HepG2 (cell line): ENCODE data around the gene SOX12. TPM values are rescaled to one million over a fixed set of nuclear protein-coding genes. Genes with fewer than 3 reads are reported as not detected.

Source experiments
- ATAC-seq: fragments of 200-7000 bp; cut with Tn5 transposase; 3 replicates; pipeline ENCODE4 v1.9.1; 2020; ENCODE audit warnings: mild to moderate bottlenecking, moderate library complexity
- BruUV-seq: library from RNA; stranded (reverse); fragments of 400-500 nt; replicated peaks from 2 replicates; lab custom pipeline; 2021; lab: Mats Ljungman, UMichigan
- CTCF ChIA-PET: fragments of 300-600 bp; formaldehyde crosslinking; extraction: SDS; loops from one replicate; lab custom pipeline; 2021; ENCODE audit warnings: low total read pairs, inconsistent platforms, low intra/inter-chr PET ratio; lab: Yijun Ruan, JAX
- POLR2A ChIA-PET: fragments of 350-600 bp; sonication (Branson Sonifier 250); formaldehyde crosslinking; loops from one replicate; lab custom pipeline; 2020; ENCODE audit warnings: antibody characterized with exemption, inconsistent platforms; lab: Yijun Ruan, JAX
- DNase-seq: peaks from one replicate; pipeline ENCODE4 v3.0.0-alpha.2; 2015; ENCODE audit warnings: low spot score
- FAIRE-seq: peaks from 3 replicates; lab custom pipeline; 2011; peaks lifted over from hg19 to GRCh38; lab: Jason Lieb, UNC
- H2AFZ ChIP-seq: one replicate; pipeline ENCODE4 v1.6.1; 2011; ENCODE audit warnings: low read length, inconsistent platforms
- H3K27ac ChIP-seq: fragments of 300-600 bp; 3 replicates; pipeline ENCODE4 v1.8.0; 2011; ENCODE audit warnings: mixed run types, mild to moderate bottlenecking, mixed read lengths, low read length, inconsistent platforms; ENCODE audit not compliant: insufficient read depth; ENCODE audit errors: extremely low read length
- H3K27me3 ChIP-seq, 2 experiments: fragments of 200-600 bp in 1 of 2; 2 replicates in 1 of 2; 3 replicates in 1 of 2; pipeline versions ENCODE4 v1.6.0 to v1.8.0; 2011; ENCODE audit warnings: low read length in 2 of 2, mild to moderate bottlenecking in 2 of 2, moderate library complexity in 2 of 2, inconsistent platforms in 1 of 2; ENCODE audit not compliant: insufficient read depth in 2 of 2, control insufficient read depth in 1 of 2
- H3K36me3 ChIP-seq, 2 experiments: fragments of 200-600 bp in 1 of 2; replicated peaks in 1 of 2; 2 replicates in 1 of 2; 3 replicates in 1 of 2; pipeline versions ENCODE4 v1.5.1 to v1.8.0; 2011; ENCODE audit warnings: low read length in 2 of 2, inconsistent platforms in 1 of 2; ENCODE audit not compliant: insufficient read depth in 2 of 2, control insufficient read depth in 1 of 2
- H3K4me1 ChIP-seq: 2 replicates; pipeline ENCODE4 v1.5.1; 2012; ENCODE audit warnings: low read length, inconsistent platforms; ENCODE audit not compliant: insufficient read depth
- H3K4me2 ChIP-seq: 2 replicates; pipeline ENCODE4 v1.6.0; 2011; ENCODE audit warnings: low read depth, low read length, inconsistent platforms
- H3K4me3 ChIP-seq, 3 experiments: fragments of 200-600 bp in 1 of 3; sonication (generic), shearing (Covaris generic) in 1 of 3; replicated peaks in 1 of 3; 2 replicates each; pipeline ENCODE4 v1.5.1; 2011 to 2016; ENCODE audit warnings: low read length in 3 of 3, inconsistent platforms in 2 of 3, low read depth in 2 of 3, mild to moderate bottlenecking in 2 of 3, control low read depth in 1 of 3, mixed read lengths in 1 of 3; ENCODE audit not compliant: insufficient read depth in 1 of 3
- H3K79me2 ChIP-seq: one replicate; pipeline ENCODE4 v1.6.1; 2011; ENCODE audit warnings: low read length, inconsistent platforms; ENCODE audit not compliant: insufficient read depth
- H3K9ac ChIP-seq: 2 replicates; pipeline ENCODE4 v1.6.0; 2011; ENCODE audit warnings: mild to moderate bottlenecking, low read depth, low read length, inconsistent platforms; ENCODE audit not compliant: insufficient read depth
- H3K9me3 ChIP-seq: 2 replicates; pipeline ENCODE4 v1.5.1; 2012; ENCODE audit warnings: mild to moderate bottlenecking, low read length
- H4K20me1 ChIP-seq: 2 replicates; pipeline ENCODE4 v1.6.0; 2011; ENCODE audit warnings: inconsistent platforms, mild to moderate bottlenecking, low read length, moderate library complexity; ENCODE audit not compliant: insufficient read depth
- KLF15 ChIP-seq: sonication (generic); formaldehyde crosslinking; IDR thresholded peaks from 2 replicates; pipeline ENCODE4 v1.8.1; 2023; ENCODE audit warnings: borderline replicate concordance, mild to moderate bottlenecking, inconsistent platforms, missing genetic modification reagents, mixed read lengths
- MAFF ChIP-seq: IDR thresholded peaks from 2 replicates; pipeline ENCODE4 v1.6.1; 2011; ENCODE audit warnings: low read depth, low read length, improper control_type of control experiment
- MAFK ChIP-seq, 2 experiments: IDR thresholded peaks in 1 of 2; conservative IDR thresholded peaks in 1 of 2; 2 replicates each; pipeline ENCODE4 v1.6.1; 2011; ENCODE audit warnings: improper control_type of control experiment in 2 of 2, low read length in 2 of 2
- ZFP37 ChIP-seq: sonication (generic); formaldehyde crosslinking; IDR thresholded peaks from 2 replicates; pipeline ENCODE4 v1.4.0; 2020; ENCODE audit warnings: missing genetic modification reagents, borderline replicate concordance
- WGBS: methylation state at CpG from one replicate; pipeline ENCODE4 v1.1.6; 2017; ENCODE audit warnings: low lambda C conversion rate; 5-methylcytosine and 5-hydroxymethylcytosine counted together
- in situ Hi-C: cut with HindIII; loops from 2 replicates; pipeline ENCODE4 v1.10.0; 2017; ENCODE audit warnings: low pct_unique_long_range_greater_than_20kb; ENCODE audit not compliant: extremely low pct_ligation_motif_present
- intact Hi-C: fragments of 100-400 bp; cut with micrococcal nuclease; formaldehyde crosslinking; loops from one replicate; pipeline ENCODE4 v1.10.0; 2022; ENCODE audit not compliant: unreplicated experiment
- polyA plus RNA-seq, 8 experiments: library from polyadenylated mRNA; depleted of rRNA in 3 of 8; stranded (reverse) in 7 of 8; unstranded in 1 of 8; fragments of >200 nt; fragmentation: Illumina TruSeq in 4 of 8; extraction: Trizol in 4 of 8; gene quantifications; 2 replicates each; pipeline versions ENCODE4 v1.2.1 to v1.2.3, GENCODE V29; 2011 to 2016; ENCODE audit warnings: low read depth in 4 of 8, missing spikeins in 1 of 8, mixed read lengths in 1 of 8; ENCODE audit not compliant: insufficient read depth in 1 of 8
- total RNA-seq, 5 experiments: library from RNA; depleted of rRNA; stranded (reverse); fragments of >200 nt; fragmentation: Illumina TruSeq; extraction: Trizol; gene quantifications; 2 replicates each; pipeline ENCODE4 v1.2.3, GENCODE V29; 2016; ENCODE audit warnings: low read depth in 1 of 5

SOX12 gene
- total and polyA plus RNA-seq, 2 of the 13 experiments (the other 11 are each of a cell fraction or from before 2014, with no cell fraction given): 10.0 to 18.7 TPM

- no peak for TF ChIP-seq ZFP37 (CRISPR knock-in tag)
- TF ChIP-seq, all 625 proteins: peak for 5
These were observed 11.4 kb upstream of the SOX12 start (continued) for GRCh38 chr20:313948-314347.

DNA sequence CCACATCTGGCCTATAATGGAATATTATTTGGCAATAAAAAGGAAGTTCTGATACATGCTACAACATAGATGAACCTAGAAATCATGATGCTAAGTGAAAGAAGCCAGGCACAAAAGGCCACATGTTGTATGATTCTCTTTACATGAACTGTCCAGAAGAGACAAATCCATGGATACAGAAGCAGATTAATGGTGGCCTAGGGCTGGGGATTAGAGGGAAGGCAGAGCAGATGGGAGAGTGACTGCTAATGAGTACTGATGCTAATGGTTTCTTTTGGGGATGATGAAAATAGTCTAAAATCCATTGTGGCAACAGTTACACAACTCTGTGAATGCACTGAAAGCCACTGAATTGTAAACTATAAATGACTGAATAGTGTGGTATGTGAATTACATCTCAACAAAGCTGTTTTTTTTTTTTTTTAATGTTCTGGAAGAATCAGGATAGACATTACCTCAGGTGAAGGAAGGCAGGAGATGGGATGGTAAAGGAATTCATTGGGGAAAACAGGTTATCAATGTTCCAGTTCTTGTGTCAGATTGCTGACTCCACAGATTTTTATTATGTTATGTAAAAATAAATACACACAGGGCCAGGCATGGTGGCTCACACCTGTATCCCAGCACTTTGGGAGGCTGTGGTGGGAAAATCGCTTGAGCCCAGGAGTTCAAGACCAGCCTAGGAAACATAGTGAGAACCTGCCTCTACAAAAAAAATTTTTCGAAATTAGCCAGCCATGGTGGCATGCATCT is 8.9 kb upstream of the SOX12 start:
- in situ Hi-C loops: no loop called here
- no peak overlapping the region for H2AFZ ChIP-seq
- no TSS peak for BruUV-seq
- H3K4me3 ChIP-seq: no peak overlapping the region
- no peaks in the 10 kb centered on the region for H3K79me2 ChIP-seq
- no peak overlapping the region for H3K27ac ChIP-seq
- no peaks in the 10 kb centered on the region for H3K9me3 ChIP-seq
- ATAC-seq (no peak), FAIRE-seq (no peak), DNase-seq (no peak)
- WGBS: 53% methylated on average over 2 of the region's 2 CpGs
- intact Hi-C loops: no loop called here
- H3K4me1 ChIP-seq: peaks cover 9% of the 10 kb centered on the region
- H3K36me3 ChIP-seq: no peaks in the 10 kb centered on the region
- CTCF ChIA-PET: no interaction called here
- no peak overlapping the region for H3K4me2 ChIP-seq
- H4K20me1 ChIP-seq: no peaks in the 10 kb centered on the region
- TF ChIP-seq MAFF: peak; percentile 93
- TF ChIP-seq MAFK (conservative IDR thresholded peaks at IDR 0.05 in 1 of 2, IDR thresholded peaks at IDR 0.05 in 1 of 2; ENCODE audit: low read length in 2 of 2): peak; percentile 93 to 96
- no peak for TF ChIP-seq KLF15 (CRISPR knock-in tag)
- H3K27me3 ChIP-seq: no peaks in the 10 kb centered on the region
- H3K9ac ChIP-seq: no peak overlapping the region
- POLR2A ChIA-PET: no interaction called here
